ENCODE data around the gene ZNF345.

The ZNF345 gene

GRCh38 chr19:36850559-36851442 is at the start of gene ZNF345:
ZNF345 (plus strand) TSS chr19:36850876; CDS start chr19:36876831, 25,955 bp downstream.
- TF ChIP-seq, protein P1, sequence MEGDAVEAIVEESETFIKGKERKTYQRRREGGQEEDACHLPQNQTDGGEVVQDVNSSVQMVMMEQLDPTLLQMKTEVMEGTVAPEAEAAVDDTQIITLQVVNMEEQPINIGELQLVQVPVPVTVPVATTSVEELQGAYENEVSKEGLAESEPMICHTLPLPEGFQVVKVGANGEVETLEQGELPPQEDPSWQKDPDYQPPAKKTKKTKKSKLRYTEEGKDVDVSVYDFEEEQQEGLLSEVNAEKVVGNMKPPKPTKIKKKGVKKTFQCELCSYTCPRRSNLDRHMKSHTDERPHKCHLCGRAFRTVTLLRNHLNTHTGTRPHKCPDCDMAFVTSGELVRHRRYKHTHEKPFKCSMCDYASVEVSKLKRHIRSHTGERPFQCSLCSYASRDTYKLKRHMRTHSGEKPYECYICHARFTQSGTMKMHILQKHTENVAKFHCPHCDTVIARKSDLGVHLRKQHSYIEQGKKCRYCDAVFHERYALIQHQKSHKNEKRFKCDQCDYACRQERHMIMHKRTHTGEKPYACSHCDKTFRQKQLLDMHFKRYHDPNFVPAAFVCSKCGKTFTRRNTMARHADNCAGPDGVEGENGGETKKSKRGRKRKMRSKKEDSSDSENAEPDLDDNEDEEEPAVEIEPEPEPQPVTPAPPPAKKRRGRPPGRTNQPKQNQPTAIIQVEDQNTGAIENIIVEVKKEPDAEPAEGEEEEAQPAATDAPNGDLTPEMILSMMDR (IDR thresholded peaks at IDR 0.05), result no peak

- TF ChIP-seq, protein P1 (IDR thresholded peaks at IDR 0.05), result no peak
These were observed 45.3 kb upstream of the ZNF345 start for GRCh38 chr19:36805364-36805763.

DNA sequence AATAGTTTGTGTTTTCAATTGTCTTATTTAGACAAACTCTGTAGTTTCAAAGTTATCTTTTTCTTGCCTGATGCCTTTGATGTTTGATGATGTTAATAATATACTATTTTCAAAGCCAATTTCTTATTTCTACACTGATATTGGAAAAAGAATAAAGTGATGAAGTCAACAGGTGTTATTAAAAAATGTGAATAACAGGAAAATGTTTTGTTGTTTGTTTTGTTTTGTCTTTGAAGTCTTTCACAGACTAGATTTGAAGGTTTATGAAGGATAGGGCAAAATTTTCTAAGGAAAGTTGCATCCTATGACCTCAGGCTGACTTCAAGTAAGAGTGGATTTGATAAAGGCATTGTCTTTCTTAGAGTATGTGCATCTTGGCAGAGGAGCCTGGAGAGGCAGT is 43.6 kb upstream of the ZNF345 start:
- TF ChIP-seq, protein P1 (IDR thresholded peaks at IDR 0.05), result no peak

DNA sequence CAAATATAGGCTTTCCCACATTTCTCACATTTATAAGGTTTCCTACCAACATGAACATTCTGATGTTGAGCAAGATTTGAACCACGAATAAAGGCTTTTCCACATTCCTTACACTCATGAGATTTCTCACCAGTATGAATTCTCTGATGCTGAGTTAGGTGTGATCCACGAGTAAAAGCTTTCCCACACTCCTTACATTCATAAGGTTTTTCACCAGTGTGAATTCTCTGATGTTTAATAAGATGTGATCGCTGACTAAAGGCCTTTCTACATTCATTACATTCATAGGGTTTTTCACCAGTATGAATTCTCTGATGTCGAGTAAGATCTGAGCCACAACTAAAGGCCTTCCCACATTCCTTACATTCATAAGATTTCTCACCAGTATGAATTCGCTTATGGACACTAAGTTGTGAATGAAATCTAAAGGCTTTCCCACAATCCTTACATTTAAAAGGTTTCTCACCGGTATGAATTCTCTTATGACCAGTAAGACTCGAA is 31.5 kb upstream of the ZNF345 start:
- TF ChIP-seq, protein P1 (IDR thresholded peaks at IDR 0.05), result no peak

- TF ChIP-seq, protein P1 (IDR thresholded peaks at IDR 0.05), result no peak
These were observed 28.9 kb upstream of the ZNF345 start for GRCh38 chr19:36821758-36822157.

- TF ChIP-seq, protein P1 (IDR thresholded peaks at IDR 0.05), result no peak
These were observed 17.2 kb upstream of the ZNF345 start for GRCh38 chr19:36833430-36833829.

- TF ChIP-seq, protein P1 (IDR thresholded peaks at IDR 0.05), result no peak
These were observed 13.3 kb upstream of the ZNF345 start for GRCh38 chr19:36837176-36837905.

Measured in LNCAP (cell line).